Activated naive CD8-positive, alpha-beta T cell treated with anti-CD3 and anti-CD28 coated beads for 36 hours (primary cell): ENCODE measurements around the gene ZNF536. TPM values are rescaled to one million over a fixed set of nuclear protein-coding genes. Genes with fewer than 3 reads are reported as not detected.
"Not testable (repeated sequence)": the region's sequence is repeated elsewhere in the genome, so short reads cannot be mapped to it uniquely, and the experiment has no call there.

ENCODE experiments used
- DNase-seq: peaks from one replicate; pipeline ENCODE4 v3.0.0; 2021
- H3K27ac Mint-ChIP-seq: one replicate; pipeline ENCODE4 v1.8.0; 2022; ENCODE audit warnings: mild to moderate bottlenecking, moderate library complexity, mixed read lengths
- H3K27me3 Mint-ChIP-seq: one replicate; pipeline ENCODE4 v1.8.0; 2022; ENCODE audit warnings: mild to moderate bottlenecking, mixed read lengths
- H3K36me3 Mint-ChIP-seq: one replicate; pipeline ENCODE4 v1.8.0; 2021; ENCODE audit warnings: mild to moderate bottlenecking, mixed read lengths
- H3K4me1 Mint-ChIP-seq: one replicate; pipeline ENCODE4 v1.8.0; 2021; ENCODE audit warnings: mixed read lengths
- H3K4me3 Mint-ChIP-seq: one replicate; pipeline ENCODE4 v1.8.0; 2022; ENCODE audit warnings: mild to moderate bottlenecking, moderate library complexity, mixed read lengths
- H3K9me3 Mint-ChIP-seq: one replicate; pipeline ENCODE4 v1.8.0; 2022; ENCODE audit warnings: mixed read lengths
- total RNA-seq, 2 experiments: library from RNA; stranded (reverse); gene quantifications; one replicate each; pipeline ENCODE4 v1.2.3, GENCODE V29; 2021

The ZNF536 gene
- total RNA-seq, 2 experiments from 2014 or later: not detected

DNA sequence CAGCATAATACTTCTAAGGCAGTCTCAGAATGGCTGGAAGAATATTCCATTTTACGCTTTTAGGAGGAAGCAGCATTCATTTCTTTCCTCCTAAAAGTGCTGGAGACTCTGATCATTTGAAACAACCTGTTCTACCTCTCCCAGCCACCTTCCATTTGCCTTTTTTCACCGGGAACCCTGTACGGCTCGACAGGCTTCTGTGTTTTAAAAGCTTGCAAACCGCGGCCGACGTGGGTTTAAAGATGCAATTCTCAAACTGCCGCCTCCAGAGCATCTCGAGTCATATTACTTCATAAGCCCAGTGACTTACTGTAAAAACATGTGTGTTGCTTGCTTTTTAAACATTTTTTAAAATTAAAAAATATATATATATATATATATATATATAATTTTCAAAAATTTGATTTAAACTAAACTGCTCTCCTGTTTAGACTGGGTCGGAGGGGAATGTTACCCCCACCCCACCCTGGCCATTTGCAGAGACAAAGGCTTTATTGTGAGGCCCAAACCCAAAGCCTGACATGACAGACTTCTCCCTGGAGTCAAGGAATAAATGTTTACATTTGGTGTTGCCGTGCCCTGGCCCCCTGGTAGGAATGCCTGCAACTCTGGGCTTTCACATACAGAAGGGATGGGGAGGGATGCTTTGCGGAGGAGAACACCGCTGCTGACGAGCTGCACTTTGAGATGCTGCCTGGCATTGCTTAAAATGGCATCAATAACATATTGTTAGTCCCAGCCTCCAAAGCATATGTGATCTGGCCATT, 30.4 kb downstream of the ZNF536 start:
- no peaks in the 10 kb centered on the region for H3K36me3 Mint-ChIP-seq
- no peak for DNase-seq
- no peaks in the 10 kb centered on the region for H3K4me1 Mint-ChIP-seq
- H3K27me3 Mint-ChIP-seq: peaks cover 23% of the 10 kb centered on the region
- no peak overlapping the region for H3K4me3 Mint-ChIP-seq
- H3K27ac Mint-ChIP-seq: no peak overlapping the region
- H3K9me3 Mint-ChIP-seq: peaks cover 5% of the 10 kb centered on the region

DNA sequence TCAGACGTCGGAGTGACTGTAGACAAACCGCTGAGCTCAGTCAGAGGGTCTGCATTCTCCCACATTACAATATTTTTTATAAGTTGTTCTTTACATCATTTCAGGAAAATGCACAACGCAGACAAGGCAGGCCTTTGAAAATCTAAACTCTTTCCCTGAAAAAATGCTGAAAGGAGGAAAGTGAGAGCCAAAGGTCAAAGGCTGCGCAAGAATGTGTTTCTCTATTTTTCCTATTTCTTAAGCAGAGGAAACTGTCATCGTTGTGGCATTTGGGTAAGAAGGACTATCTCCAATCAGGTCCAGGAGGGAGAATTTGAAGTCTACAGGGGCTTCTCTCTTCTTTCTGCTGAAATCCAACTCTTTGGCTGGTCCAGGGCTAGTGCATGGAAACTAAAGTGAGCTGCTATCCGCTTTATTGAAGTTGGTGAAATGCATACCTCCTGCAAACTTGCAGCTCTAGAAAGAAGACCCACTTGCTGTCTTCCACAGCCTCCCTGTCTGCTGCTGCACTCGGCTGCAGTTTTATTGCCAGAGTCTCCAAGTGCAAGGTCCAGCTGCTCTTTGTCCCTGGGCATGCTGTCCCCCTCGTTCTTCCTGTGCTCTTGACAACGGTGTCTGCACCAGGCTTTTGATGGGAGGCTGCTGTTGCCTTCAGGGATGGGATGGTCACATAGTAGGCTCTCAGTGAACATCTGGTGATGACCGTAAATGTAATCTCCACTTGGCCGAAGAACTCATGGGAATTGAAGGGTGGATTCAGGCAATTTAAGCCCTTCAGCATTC, 31.2 kb downstream of the ZNF536 start:
- no peak for DNase-seq
- Mint-ChIP-seq H3K27ac (no peak overlapping the region), H3K4me3 (no peak overlapping the region), H3K9me3 (peaks cover 5% of the 10 kb centered on the region), H3K36me3 (no peaks in the 10 kb centered on the region), H3K4me1 (no peaks in the 10 kb centered on the region), H3K27me3 (peaks cover 23% of the 10 kb centered on the region)

DNA sequence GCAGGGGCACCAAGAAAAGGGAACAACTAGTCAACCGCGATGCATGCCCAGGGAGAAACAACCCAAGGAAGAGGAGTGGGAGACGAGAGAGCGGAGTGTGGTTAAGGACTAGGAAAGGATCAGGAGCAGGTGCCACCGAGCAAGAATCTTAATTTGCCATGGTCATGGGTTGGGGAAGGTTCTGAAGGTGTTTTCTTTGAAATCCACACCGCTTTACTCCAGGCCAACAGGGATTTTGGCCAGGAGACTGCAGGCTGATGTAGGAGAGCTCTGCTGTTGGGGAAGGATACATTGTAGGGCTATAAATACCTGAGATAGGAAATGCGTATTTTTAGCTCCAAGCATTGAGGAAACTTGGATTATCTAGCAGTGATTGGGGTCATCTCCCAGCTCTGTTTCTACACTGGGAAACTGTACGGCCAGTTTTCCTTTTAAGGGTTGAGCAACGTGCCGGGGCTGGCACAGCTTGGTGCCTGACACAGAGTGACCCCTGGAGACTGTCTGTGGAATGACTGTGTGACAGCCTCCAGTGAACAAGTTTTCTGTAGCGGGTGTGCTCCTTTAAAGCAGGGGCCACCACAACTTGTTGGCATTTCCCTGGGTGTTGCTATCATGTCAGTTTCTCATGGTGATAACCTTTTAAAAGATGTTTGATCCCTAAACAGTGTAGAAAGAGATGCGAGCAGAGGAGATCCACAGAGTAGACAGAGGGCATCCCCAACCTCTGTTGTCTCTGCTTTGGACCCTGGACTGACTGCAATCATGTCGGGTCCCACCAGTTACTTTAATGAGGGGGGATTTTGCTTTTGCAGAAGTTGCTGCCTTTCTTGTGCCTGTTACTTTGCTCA, 34.3 kb downstream of the ZNF536 start:
- H3K4me3 Mint-ChIP-seq: no peak overlapping the region
- H3K9me3 Mint-ChIP-seq: peaks cover 2% of the 10 kb centered on the region
- DNase-seq: no peak
- no peaks in the 10 kb centered on the region for H3K36me3 Mint-ChIP-seq
- H3K27me3 Mint-ChIP-seq: peaks cover 14% of the 10 kb centered on the region
- no peak overlapping the region for H3K27ac Mint-ChIP-seq
- no peaks in the 10 kb centered on the region for H3K4me1 Mint-ChIP-seq

DNA sequence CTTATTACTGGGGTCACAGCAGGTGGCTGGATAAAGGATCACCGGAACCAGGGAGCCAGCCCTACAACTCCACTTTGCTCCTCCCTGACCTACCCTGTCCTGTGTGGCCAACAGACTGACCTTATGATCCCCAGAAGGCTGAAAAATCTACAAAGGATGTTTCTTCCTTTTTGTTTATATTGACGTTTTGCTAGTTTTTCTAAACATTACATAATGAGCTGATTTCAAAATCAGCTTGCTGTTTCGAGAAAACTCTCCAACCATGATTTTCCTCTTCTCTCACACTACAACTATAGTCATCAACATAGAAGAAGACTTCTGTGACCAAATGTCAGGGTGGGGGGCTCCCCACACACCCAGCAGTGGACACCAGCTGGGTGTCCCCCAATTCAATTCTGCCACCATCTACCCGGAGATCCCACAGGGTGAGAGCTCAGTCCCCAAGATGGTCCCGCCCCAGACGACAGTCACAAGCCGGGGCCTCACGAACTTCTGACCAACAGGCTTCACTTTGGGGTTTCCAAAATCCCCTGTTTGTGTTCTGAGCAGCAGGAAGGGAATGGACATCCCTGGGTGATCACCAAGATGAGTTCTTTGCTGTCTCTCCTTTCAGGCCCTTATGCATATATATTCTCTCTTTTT, 35.0 kb downstream of the ZNF536 start:
- no peaks in the 10 kb centered on the region for H3K4me1 Mint-ChIP-seq
- H3K4me3 Mint-ChIP-seq: no peak overlapping the region
- peaks cover 2% of the 10 kb centered on the region for H3K9me3 Mint-ChIP-seq
- H3K27ac Mint-ChIP-seq: no peak overlapping the region
- H3K27me3 Mint-ChIP-seq: peaks cover 14% of the 10 kb centered on the region
- H3K36me3 Mint-ChIP-seq: no peaks in the 10 kb centered on the region
- DNase-seq: no peak

DNA sequence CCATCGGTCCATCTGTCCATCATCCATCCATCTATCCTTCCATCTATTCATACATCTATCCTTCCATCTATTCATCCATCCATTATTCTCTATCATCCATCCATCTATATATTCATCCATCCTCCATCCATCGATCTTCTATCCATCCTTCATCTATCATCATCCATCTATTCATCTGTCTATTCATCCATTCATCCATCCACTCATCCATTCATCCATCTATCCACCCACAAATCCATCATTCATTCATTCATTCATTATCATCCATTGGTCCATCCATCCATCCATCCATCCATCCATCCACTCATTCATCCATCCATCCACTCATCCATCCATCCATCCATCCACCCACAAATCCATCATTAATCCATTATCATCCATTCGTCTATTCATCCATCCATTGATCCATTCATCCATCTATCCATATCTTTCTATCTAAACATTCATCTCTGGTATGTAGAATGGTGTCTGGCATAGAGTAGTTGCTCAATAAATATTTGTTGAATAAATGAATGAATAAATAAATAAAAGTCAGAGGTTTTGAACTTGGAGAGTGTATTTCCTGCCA, 36.6 kb downstream of the ZNF536 start:
- peaks cover 8% of the 10 kb centered on the region for H3K27me3 Mint-ChIP-seq
- H3K9me3 Mint-ChIP-seq: peaks cover 2% of the 10 kb centered on the region
- no peak for DNase-seq
- H3K4me3 Mint-ChIP-seq: no peak overlapping the region
- H3K36me3 Mint-ChIP-seq: no peaks in the 10 kb centered on the region
- H3K4me1 Mint-ChIP-seq: no peaks in the 10 kb centered on the region
- no peak overlapping the region for H3K27ac Mint-ChIP-seq

DNA sequence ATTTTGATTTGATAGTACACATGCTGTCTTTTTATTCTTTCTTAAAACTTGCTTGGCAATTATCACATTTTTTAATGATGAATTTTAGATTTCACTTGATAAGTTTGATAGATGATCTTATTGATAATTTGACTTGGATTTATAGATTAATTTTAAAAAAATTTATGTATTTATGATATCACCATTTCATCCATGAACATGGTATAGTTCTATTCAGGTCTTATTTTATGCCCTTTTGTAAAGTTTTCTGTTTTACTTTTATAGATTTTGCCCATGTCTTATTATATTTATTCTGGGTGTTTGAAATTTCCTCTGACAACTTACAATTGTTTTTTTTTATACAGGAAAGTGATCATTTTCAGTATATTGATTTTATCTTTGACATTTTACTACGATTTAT, 39.5 kb downstream of the ZNF536 start:
- Mint-ChIP-seq H3K9me3 (no peaks in the 10 kb centered on the region), H3K4me3 (no peak overlapping the region), H3K27ac (no peak overlapping the region), H3K4me1 (no peaks in the 10 kb centered on the region), H3K36me3 (no peaks in the 10 kb centered on the region), H3K27me3 (peaks cover 9% of the 10 kb centered on the region)
- no peak for DNase-seq

DNA sequence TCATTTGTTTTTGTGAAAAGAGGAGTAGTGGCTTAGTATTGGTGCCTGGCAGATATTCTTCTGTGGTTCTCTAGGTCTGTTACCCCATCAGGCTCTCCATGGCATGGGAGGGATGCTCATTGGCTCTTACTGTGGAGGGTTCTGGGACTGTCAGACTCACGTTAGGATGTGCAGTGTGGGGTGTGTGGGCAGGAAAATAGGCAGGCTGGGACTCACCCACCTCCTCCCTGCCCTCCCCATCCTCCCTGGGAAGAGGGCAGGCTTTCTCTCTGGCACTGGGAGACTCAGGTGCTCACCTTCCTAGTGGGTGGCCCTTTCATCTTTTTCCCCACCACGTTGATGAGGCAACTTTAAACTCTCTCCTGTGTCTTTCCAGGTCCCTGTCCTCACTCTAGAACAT, 44.2 kb downstream of the ZNF536 start:
- no peaks in the 10 kb centered on the region for H3K9me3 Mint-ChIP-seq
- H3K27ac Mint-ChIP-seq: no peak overlapping the region
- no peaks in the 10 kb centered on the region for H3K4me1 Mint-ChIP-seq
- H3K36me3 Mint-ChIP-seq: no peaks in the 10 kb centered on the region
- H3K4me3 Mint-ChIP-seq: no peak overlapping the region
- peaks cover 22% of the 10 kb centered on the region for H3K27me3 Mint-ChIP-seq
- DNase-seq: no peak

DNA sequence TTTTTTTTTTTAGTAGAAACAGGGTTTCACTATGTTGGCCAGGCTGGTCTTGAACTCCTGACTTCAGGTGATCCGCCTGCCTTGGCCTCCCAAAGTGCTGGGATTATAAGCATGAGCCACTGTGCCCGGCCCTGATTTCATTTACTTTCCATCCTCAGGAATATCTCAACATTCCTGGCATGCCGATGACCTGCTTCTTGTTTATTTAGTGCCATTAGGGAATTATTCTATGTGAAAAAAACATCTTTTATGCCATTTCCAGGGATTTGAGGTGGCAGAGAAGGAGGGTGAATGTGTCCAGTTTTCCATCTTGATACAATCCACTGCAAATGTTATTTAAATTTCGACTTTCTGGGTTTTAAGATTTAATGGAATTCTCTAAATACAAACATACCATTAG, 45.0 kb downstream of the ZNF536 start:
- H3K27me3 Mint-ChIP-seq: peaks cover 22% of the 10 kb centered on the region
- not testable (repeated sequence) for H3K27ac Mint-ChIP-seq, DNase-seq, H3K4me1 Mint-ChIP-seq, H3K36me3 Mint-ChIP-seq, H3K9me3 Mint-ChIP-seq, H3K4me3 Mint-ChIP-seq

DNA sequence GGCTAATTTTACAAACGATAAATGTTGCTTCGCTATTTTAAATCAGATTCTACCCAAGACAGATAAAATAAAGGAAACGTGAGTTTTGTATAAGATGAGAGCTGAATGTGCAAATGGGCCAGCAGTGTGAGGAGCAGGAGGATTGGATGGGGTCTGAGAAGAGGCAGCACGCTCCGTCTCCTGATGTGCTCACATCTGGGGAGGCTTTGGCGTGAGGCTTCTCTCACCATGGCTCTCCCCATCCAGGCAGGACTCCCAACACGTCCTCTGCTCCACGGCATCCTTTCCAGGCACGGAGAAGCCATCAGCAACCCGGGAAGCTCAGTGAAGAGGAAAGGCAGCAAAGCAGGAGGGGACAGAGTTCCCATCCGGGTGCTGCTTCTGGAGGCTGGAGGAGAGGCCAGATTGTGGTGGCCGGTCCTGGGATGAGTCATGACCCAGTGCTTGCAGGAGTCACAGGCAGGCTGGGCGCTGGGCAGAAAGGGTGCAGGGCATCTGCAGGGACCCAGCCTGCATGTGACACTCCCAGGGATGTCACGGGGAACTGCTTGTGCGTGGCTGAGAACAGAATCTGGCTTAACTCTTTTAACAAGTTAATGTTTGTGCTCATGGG, 47.5 kb downstream of the ZNF536 start:
- DNase-seq: no peak
- Mint-ChIP-seq H3K27ac (no peak overlapping the region), H3K4me3 (no peak overlapping the region), H3K9me3 (no peaks in the 10 kb centered on the region), H3K36me3 (no peaks in the 10 kb centered on the region), H3K4me1 (no peaks in the 10 kb centered on the region), H3K27me3 (peaks cover 26% of the 10 kb centered on the region)

DNA sequence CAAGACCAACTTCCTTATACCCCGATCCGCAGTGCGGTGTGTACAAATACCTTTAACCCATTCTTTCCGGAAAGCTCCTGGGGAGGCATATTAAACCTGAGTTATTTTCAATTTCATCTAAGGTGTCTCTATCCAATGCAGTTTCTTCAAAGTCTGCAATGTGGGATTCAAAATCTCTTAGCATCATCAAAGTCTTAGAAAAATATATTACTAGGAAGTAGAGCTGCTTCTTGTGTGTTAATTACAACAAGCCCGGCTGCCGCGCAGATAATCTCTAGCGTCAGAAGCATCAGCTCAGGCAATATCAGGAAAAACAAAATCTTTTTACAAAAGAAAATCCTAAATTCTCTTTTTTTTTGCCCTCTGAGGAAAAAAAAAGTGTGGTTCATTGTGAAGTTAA, 48.1 kb downstream of the ZNF536 start:
- peaks cover 19% of the 10 kb centered on the region for H3K27me3 Mint-ChIP-seq
- no peaks in the 10 kb centered on the region for H3K36me3 Mint-ChIP-seq
- no peaks in the 10 kb centered on the region for H3K4me1 Mint-ChIP-seq
- H3K27ac Mint-ChIP-seq: no peak overlapping the region
- no peak for DNase-seq
- H3K4me3 Mint-ChIP-seq: no peak overlapping the region
- H3K9me3 Mint-ChIP-seq: no peaks in the 10 kb centered on the region

DNA sequence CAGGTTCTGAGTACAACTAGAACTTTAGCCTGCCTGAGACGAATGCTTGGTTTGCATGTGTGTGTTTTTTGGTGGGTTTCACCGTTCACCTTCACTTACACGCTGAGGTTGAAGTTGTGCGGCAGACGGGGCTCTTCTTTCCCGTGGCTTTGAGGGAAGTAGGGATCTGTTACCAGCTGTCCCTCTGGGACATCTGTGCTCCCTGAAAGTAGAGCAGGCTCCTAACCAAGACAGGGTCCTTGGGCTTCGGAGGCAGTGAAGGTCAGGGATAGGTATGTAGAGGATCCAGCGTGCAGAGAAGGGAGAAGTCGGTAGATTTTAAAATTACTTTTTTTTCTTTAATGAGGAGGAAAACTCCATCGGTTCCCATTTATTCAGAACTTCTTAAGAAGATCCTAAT, 48.7 kb downstream of the ZNF536 start:
- Mint-ChIP-seq H3K27me3 (peaks cover 16% of the 10 kb centered on the region), H3K27ac (no peak overlapping the region), H3K9me3 (no peaks in the 10 kb centered on the region), H3K4me1 (no peaks in the 10 kb centered on the region), H3K36me3 (no peaks in the 10 kb centered on the region), H3K4me3 (no peak overlapping the region)
- DNase-seq: no peak

DNA sequence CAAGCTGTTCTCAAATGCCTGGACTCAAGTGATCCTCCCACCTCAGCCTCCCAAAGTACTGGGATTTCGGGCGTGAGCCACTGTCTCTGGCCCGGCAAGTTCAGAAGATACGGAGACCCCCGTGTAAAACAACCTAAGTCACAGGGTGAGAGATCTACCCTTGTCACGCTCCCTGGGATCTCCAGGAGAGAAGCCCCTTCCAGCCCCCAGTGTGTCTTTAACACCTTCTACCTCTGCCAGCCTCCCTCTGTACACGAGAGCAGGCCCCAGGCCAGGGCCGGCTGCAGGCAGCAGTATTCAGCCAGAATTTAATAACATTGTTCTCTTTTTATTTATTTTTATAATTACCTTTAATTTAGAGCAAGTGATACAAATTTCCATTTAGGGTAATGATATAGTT, 49.4 kb downstream of the ZNF536 start:
- H3K4me1 Mint-ChIP-seq: no peaks in the 10 kb centered on the region
- peaks cover 16% of the 10 kb centered on the region for H3K27me3 Mint-ChIP-seq
- H3K36me3 Mint-ChIP-seq: no peaks in the 10 kb centered on the region
- H3K4me3 Mint-ChIP-seq: no peak overlapping the region
- DNase-seq: no peak
- no peaks in the 10 kb centered on the region for H3K9me3 Mint-ChIP-seq
- no peak overlapping the region for H3K27ac Mint-ChIP-seq

DNA sequence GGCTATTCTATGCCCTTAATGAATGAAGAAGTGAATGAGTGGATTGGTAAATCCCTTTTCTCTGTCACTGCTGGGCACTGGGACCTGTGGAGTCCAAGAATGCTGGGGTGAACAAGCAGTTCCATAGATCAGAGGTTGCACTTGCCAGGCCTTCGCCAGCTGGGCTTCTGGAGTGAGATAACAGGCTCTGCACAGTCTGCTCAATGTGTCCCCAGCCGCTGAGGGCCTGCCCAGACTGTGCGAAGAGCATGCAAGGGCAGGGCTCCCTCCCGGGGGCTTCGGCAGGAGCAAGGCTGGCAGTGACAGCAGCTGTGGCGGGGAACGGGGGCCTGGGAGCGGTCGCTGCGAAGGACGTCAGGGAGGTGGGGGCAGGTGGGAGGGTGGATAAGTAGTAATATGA, 51.3 kb downstream of the ZNF536 start:
- Mint-ChIP-seq H3K4me1 (no peaks in the 10 kb centered on the region), H3K4me3 (no peak overlapping the region), H3K36me3 (no peaks in the 10 kb centered on the region), H3K9me3 (no peaks in the 10 kb centered on the region), H3K27me3 (peaks cover 11% of the 10 kb centered on the region), H3K27ac (no peak overlapping the region)
- no peak for DNase-seq
